MM.1S (cell line): ENCODE data around the gene FLYWCH2.

Experiments
- CTCF ChIP-seq: fragments of 300-600 bp; sonication (generic); IDR thresholded peaks from 2 replicates; pipeline ENCODE4 v1.5.1; 2016; ENCODE audit warnings: antibody characterized with exemption, low read length, mixed read lengths
- EZH2 ChIP-seq: fragments of 300-600 bp; sonication (generic); optimal IDR thresholded peaks from 2 replicates; pipeline ENCODE3; 2017; ENCODE audit warnings: low read depth, mild to moderate bottlenecking, antibody characterized with exemption, low read length, mixed read lengths

- TF ChIP-seq CTCF, result no peak
- TF ChIP-seq EZH2, result no peak
Observed at GRCh38 chr16:2896480-2897010, 13.5 kb downstream of the FLYWCH2 start.
